GM23338 (cell line): ENCODE measurements around the gene COL15A1. TPM values are rescaled to one million over a fixed set of nuclear protein-coding genes. Genes with fewer than 3 reads are reported as not detected.

ENCODE experiments used
- ATAC-seq: fragments of 200-7000 bp; cut with Tn5 transposase; 3 replicates; pipeline ENCODE4 v1.9.1; 2020
- DNase-seq: peaks from one replicate; pipeline ENCODE4 v3.0.0-alpha.2; 2015; ENCODE audit warnings: low spot score
- H2AFZ ChIP-seq: fragments of 200-600 bp; sonication (generic); 2 replicates; pipeline ENCODE4 v1.8.0; 2016; ENCODE audit warnings: antibody characterized with exemption, mild to moderate bottlenecking, moderate library complexity
- H3F3A ChIP-seq: fragments of 200-600 bp; sonication (generic); replicated peaks from 2 replicates; pipeline ENCODE4 v1.8.0; 2017; ENCODE audit warnings: antibody characterized with exemption, mixed run types, low read depth
- H3K27ac ChIP-seq: fragments of 200-600 bp; sonication (generic); 2 replicates; pipeline ENCODE4 v1.6.1; 2016; ENCODE audit warnings: low read depth
- H3K27me3 ChIP-seq: fragments of 200-600 bp; sonication (generic); 2 replicates; pipeline ENCODE4 v1.8.0; 2016; ENCODE audit warnings: mild to moderate bottlenecking, mixed run types, moderate library complexity; ENCODE audit not compliant: insufficient read depth
- H3K36me3 ChIP-seq: fragments of 200-600 bp; sonication (generic); 2 replicates; pipeline ENCODE4 v1.8.0; 2016; ENCODE audit warnings: mild to moderate bottlenecking; ENCODE audit not compliant: insufficient read depth
- H3K4me1 ChIP-seq: fragments of 200-600 bp; sonication (generic); 2 replicates; pipeline ENCODE4 v1.8.0; 2016; ENCODE audit warnings: mild to moderate bottlenecking, moderate library complexity; ENCODE audit not compliant: insufficient read depth
- H3K4me2 ChIP-seq: fragments of 200-600 bp; sonication (generic); 2 replicates; pipeline ENCODE4 v1.7.1; 2017; ENCODE audit warnings: mixed run types
- H3K4me3 ChIP-seq: fragments of 200-600 bp; sonication (generic); 2 replicates; pipeline ENCODE4 v1.6.1; 2016; ENCODE audit warnings: mixed run types
- H3K79me2 ChIP-seq: fragments of 200-600 bp; sonication (generic); replicated peaks from 2 replicates; pipeline ENCODE4 v1.8.0; 2017; ENCODE audit warnings: mild to moderate bottlenecking; ENCODE audit not compliant: insufficient read depth
- H3K9me2 ChIP-seq: fragments of 200-600 bp; sonication (generic); 2 replicates; pipeline ENCODE4 v1.8.0; 2017; ENCODE audit not compliant: insufficient read depth
- H4K20me1 ChIP-seq: fragments of 200-600 bp; sonication (generic); replicated peaks from 2 replicates; pipeline ENCODE4 v1.8.0; 2017; ENCODE audit warnings: mild to moderate bottlenecking; ENCODE audit not compliant: insufficient read depth
- H3K27ac Mint-ChIP-seq: 2 replicates; pipeline ENCODE4 v1.8.0; 2020; ENCODE audit warnings: inconsistent platforms, mild to moderate bottlenecking, moderate library complexity, mixed read lengths
- H3K27me3 Mint-ChIP-seq: 3 replicates; pipeline ENCODE4 v1.8.0; 2022; ENCODE audit warnings: low read depth, mild to moderate bottlenecking, moderate library complexity, mixed read lengths, inconsistent platforms; ENCODE audit not compliant: insufficient read depth, poor library complexity
- H3K36me3 Mint-ChIP-seq: 3 replicates; pipeline ENCODE4 v1.8.0; 2021; ENCODE audit warnings: low read depth, mild to moderate bottlenecking, inconsistent platforms, moderate library complexity, mixed read lengths
- H3K4me1 Mint-ChIP-seq: 3 replicates; pipeline ENCODE4 v1.8.0; 2020; ENCODE audit warnings: mild to moderate bottlenecking, inconsistent platforms, mixed read lengths
- H3K4me3 Mint-ChIP-seq: 3 replicates; pipeline ENCODE4 v1.8.0; 2021; ENCODE audit warnings: moderate library complexity, mild to moderate bottlenecking, inconsistent platforms, mixed read lengths
- H3K9me3 Mint-ChIP-seq: 3 replicates; pipeline ENCODE4 v1.8.0; 2020; ENCODE audit warnings: moderate library complexity, mild to moderate bottlenecking, inconsistent platforms, mixed read lengths
- EZH2 ChIP-seq: fragments of 200-600 bp; sonication (generic); IDR thresholded peaks from one replicate; pipeline ENCODE4 v1.8.0; 2017; ENCODE audit warnings: antibody characterized with exemption, mild to moderate bottlenecking, low read depth; ENCODE audit not compliant: unreplicated experiment
- JUNB ChIP-seq: IDR thresholded peaks from one replicate; pipeline ENCODE4 v1.6.1; 2016; ENCODE audit warnings: antibody characterized with exemption; ENCODE audit not compliant: unreplicated experiment
- POLR2AphosphoS5 ChIP-seq: IDR thresholded peaks from 2 replicates; pipeline ENCODE4 v1.6.1; 2016; ENCODE audit warnings: antibody characterized with exemption, low read depth
- STAT1 ChIP-seq: IDR thresholded peaks from one replicate; pipeline ENCODE4 v1.6.1; 2016; ENCODE audit warnings: antibody characterized with exemption; ENCODE audit not compliant: unreplicated experiment
- ZNF331 ChIP-seq: fragments of 250-450 bp; sonication (Bioruptor Pico); IDR thresholded peaks from 2 replicates; pipeline ENCODE4 v1.5.0; 2020; ENCODE audit warnings: low read depth, mild to moderate bottlenecking, moderate library complexity
- polyA plus RNA-seq: library from polyadenylated mRNA; unstranded; fragments of >200 nt; fragmentation: Nextera tagmentation; extraction: Ambion mirVana; gene quantifications from 2 replicates; pipeline ENCODE4 v1.2.1, GENCODE V29; 2016
- total RNA-seq: library from RNA; depleted of rRNA; stranded (reverse); fragments of >200 nt; shearing (Covaris generic); gene quantifications from 2 replicates; pipeline ENCODE4 v1.2.3, GENCODE V29; 2014
- TF ChIP-seq, protein P1 (sequence below): IDR thresholded peaks from 2 replicates; pipeline ENCODE4 v1.6.1; 2016; ENCODE audit warnings: antibody characterized with exemption
- TF ChIP-seq, protein P2 (sequence below): fragments of 250-450 bp; sonication (Bioruptor Pico); IDR thresholded peaks from 2 replicates; pipeline ENCODE4 v1.5.0; 2020; ENCODE audit warnings: mild to moderate bottlenecking, moderate library complexity

Gene COL15A1
- total and polyA plus RNA-seq, 2 experiments from 2014 or later = 0.17 to 0.18 TPM

DNA sequence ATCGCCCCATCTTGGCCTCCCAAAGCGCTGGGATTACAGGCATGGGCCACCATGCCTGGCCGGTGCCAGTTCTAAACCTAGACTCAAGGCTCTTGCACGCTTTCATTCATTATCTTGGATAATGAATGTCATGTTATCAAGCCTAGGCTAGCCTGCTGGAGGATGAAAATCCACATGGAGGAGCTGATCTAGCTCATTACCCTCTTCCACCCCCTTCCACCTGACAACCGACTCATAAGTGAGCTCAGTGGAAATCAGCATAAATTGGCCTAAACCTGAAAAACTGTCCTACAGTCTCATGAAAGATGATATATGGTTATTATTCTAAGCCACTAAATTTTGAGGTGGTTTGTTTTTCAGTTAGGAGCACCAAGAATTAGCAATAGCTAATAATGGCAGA, 157.6 kb downstream of the COL15A1 start:
- TF ChIP-seq, protein P1, sequence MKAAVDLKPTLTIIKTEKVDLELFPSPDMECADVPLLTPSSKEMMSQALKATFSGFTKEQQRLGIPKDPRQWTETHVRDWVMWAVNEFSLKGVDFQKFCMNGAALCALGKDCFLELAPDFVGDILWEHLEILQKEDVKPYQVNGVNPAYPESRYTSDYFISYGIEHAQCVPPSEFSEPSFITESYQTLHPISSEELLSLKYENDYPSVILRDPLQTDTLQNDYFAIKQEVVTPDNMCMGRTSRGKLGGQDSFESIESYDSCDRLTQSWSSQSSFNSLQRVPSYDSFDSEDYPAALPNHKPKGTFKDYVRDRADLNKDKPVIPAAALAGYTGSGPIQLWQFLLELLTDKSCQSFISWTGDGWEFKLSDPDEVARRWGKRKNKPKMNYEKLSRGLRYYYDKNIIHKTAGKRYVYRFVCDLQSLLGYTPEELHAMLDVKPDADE = no peak
- TF ChIP-seq STAT1 (no peak), JUNB (no peak), EZH2 (no peak), ZNF331 (no peak), POLR2AphosphoS5 (no peak)
- TF ChIP-seq, protein P2, sequence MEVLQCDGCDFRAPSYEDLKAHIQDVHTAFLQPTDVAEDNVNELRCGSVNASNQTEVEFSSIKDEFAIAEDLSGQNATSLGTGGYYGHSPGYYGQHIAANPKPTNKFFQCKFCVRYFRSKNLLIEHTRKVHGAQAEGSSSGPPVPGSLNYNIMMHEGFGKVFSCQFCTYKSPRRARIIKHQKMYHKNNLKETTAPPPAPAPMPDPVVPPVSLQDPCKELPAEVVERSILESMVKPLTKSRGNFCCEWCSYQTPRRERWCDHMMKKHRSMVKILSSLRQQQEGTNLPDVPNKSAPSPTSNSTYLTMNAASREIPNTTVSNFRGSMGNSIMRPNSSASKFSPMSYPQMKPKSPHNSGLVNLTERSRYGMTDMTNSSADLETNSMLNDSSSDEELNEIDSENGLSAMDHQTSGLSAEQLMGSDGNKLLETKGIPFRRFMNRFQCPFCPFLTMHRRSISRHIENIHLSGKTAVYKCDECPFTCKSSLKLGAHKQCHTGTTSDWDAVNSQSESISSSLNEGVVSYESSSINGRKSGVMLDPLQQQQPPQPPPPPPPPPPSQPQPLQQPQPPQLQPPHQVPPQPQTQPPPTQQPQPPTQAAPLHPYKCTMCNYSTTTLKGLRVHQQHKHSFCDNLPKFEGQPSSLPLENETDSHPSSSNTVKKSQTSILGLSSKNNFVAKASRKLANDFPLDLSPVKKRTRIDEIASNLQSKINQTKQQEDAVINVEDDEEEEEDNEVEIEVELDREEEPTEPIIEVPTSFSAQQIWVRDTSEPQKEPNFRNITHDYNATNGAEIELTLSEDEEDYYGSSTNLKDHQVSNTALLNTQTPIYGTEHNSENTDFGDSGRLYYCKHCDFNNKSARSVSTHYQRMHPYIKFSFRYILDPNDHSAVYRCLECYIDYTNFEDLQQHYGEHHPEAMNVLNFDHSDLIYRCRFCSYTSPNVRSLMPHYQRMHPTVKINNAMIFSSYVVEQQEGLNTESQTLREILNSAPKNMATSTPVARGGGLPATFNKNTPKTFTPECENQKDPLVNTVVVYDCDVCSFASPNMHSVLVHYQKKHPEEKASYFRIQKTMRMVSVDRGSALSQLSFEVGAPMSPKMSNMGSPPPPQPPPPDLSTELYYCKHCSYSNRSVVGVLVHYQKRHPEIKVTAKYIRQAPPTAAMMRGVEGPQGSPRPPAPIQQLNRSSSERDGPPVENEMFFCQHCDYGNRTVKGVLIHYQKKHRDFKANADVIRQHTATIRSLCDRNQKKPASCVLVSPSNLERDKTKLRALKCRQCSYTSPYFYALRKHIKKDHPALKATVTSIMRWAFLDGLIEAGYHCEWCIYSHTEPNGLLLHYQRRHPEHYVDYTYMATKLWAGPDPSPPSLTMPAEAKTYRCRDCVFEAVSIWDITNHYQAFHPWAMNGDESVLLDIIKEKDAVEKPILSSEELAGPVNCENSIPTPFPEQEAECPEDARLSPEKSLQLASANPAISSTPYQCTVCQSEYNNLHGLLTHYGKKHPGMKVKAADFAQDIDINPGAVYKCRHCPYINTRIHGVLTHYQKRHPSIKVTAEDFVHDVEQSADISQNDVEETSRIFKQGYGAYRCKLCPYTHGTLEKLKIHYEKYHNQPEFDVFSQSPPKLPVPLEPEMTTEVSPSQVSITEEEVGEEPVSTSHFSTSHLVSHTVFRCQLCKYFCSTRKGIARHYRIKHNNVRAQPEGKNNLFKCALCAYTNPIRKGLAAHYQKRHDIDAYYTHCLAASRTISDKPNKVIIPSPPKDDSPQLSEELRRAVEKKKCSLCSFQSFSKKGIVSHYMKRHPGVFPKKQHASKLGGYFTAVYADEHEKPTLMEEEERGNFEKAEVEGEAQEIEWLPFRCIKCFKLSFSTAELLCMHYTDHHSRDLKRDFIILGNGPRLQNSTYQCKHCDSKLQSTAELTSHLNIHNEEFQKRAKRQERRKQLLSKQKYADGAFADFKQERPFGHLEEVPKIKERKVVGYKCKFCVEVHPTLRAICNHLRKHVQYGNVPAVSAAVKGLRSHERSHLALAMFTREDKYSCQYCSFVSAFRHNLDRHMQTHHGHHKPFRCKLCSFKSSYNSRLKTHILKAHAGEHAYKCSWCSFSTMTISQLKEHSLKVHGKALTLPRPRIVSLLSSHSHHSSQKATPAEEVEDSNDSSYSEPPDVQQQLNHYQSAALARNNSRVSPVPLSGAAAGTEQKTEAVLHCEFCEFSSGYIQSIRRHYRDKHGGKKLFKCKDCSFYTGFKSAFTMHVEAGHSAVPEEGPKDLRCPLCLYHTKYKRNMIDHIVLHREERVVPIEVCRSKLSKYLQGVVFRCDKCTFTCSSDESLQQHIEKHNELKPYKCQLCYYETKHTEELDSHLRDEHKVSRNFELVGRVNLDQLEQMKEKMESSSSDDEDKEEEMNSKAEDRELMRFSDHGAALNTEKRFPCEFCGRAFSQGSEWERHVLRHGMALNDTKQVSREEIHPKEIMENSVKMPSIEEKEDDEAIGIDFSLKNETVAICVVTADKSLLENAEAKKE (CRISPR knock-in tag) = no peak
- H2AFZ ChIP-seq = no peak overlapping the region
- peaks cover 1% of the 10 kb centered on the region for H4K20me1 ChIP-seq
- H3K27me3 Mint-ChIP-seq = peaks cover 5% of the 10 kb centered on the region
- no peaks in the 10 kb centered on the region; the same call in 2 of the 3 replicates for H3K9me3 Mint-ChIP-seq
- peaks cover 11% of the 10 kb centered on the region for H3K4me1 ChIP-seq
- H3K4me2 ChIP-seq = no peak overlapping the region
- H3F3A ChIP-seq = peaks cover 12% of the 10 kb centered on the region
- no peaks in the 10 kb centered on the region; the same call in 2 of the 3 replicates for H3K36me3 Mint-ChIP-seq
- no peaks in the 10 kb centered on the region for H3K36me3 ChIP-seq
- H3K4me3 Mint-ChIP-seq = no peak overlapping the region
- no peak overlapping the region for H3K27ac Mint-ChIP-seq
- peaks cover 7% of the 10 kb centered on the region for H3K79me2 ChIP-seq
- no peak overlapping the region for H3K27ac ChIP-seq
- H3K4me3 ChIP-seq = no peak overlapping the region
- peaks cover 23% of the 10 kb centered on the region for H3K4me1 Mint-ChIP-seq
- no peaks in the 10 kb centered on the region for H3K9me2 ChIP-seq
- ATAC-seq = no peak
- no peak for DNase-seq
- H3K27me3 ChIP-seq = peaks cover 20% of the 10 kb centered on the region
